Stimulated activated CD8-positive, alpha-beta memory T cell treated with anti-CD3 and anti-CD28 coated beads, Interleukin-15, amount 100 ng/mL, for 24 hours (primary cell): Measurements from ENCODE around the gene PRPSAP1.
"Not testable (repeated sequence)": the region's sequence is repeated elsewhere in the genome, so short reads cannot be mapped to it uniquely, and the experiment has no call there.

Experiments used
- DNase-seq: peaks from one replicate; pipeline ENCODE4 v3.0.0-alpha.2; 2020; ENCODE audit warnings: low read depth

The PRPSAP1 gene

GRCh38 chr17:76277300-76278267 is 76.1 kb downstream of the PRPSAP1 start:
- DNase-seq: no peak

- DNase-seq: no peak
Observed at GRCh38 chr17:76276461-76277299, 77.0 kb downstream of the PRPSAP1 start.

- DNase-seq: no peak
Observed at GRCh38 chr17:76276069-76276431, 77.7 kb downstream of the PRPSAP1 start.

- no peak for DNase-seq
Observed at GRCh38 chr17:76275382-76276068, 78.2 kb downstream of the PRPSAP1 start.

GRCh38 chr17:76274112-76274956 is 79.4 kb downstream of the PRPSAP1 start:
- no peak for DNase-seq

- no peak for DNase-seq
Observed at GRCh38 chr17:76273445-76274111, 80.1 kb downstream of the PRPSAP1 start.

- DNase-seq: no peak
Observed at GRCh38 chr17:76272541-76273444, 80.9 kb downstream of the PRPSAP1 start.

- DNase-seq: peak; percentile 62
Observed at GRCh38 chr17:76271669-76272540, 81.8 kb downstream of the PRPSAP1 start.

- DNase-seq: no peak
Observed at GRCh38 chr17:76270770-76271668, 82.7 kb downstream of the PRPSAP1 start.

- no peak for DNase-seq
Observed at GRCh38 chr17:76270127-76270592, 83.6 kb downstream of the PRPSAP1 start.

- no peak for DNase-seq
Observed at GRCh38 chr17:76268991-76269981, 84.4 kb downstream of the PRPSAP1 start.

GRCh38 chr17:76268015-76268749 is 85.5 kb downstream of the PRPSAP1 start:
- DNase-seq: peak; percentile 44

- DNase-seq: not testable (repeated sequence)
Observed at GRCh38 chr17:76267581-76268001, 86.1 kb downstream of the PRPSAP1 start.

GRCh38 chr17:76267051-76267576 is 86.6 kb downstream of the PRPSAP1 start:
- DNase-seq: no peak

GRCh38 chr17:76266244-76266938 is 87.3 kb downstream of the PRPSAP1 start:
- DNase-seq: no peak
